Transverse colon (tissue), 4 donors: ENCODE data around the gene ZBTB4.

Source experiments
- CTCF ChIP-seq, 5 experiments: fragments of 200-600 bp in 3 of 5; fragments of 450-650 bp in 2 of 5; sonication (generic) in 3 of 5; IDR thresholded peaks; 1 replicate in 2 of 5; 2 replicates in 3 of 5; pipeline ENCODE4 v1.5.1; 2016 to 2017; ENCODE audit warnings: antibody characterized with exemption in 5 of 5, inconsistent platforms in 3 of 5, mild to moderate bottlenecking in 2 of 5, moderate library complexity in 1 of 5
- POLR2AphosphoS5 ChIP-seq, 3 donors: sonication (generic); formaldehyde crosslinking; IDR thresholded peaks; one replicate each; pipeline ENCODE4 v1.6.1; 2016; ENCODE audit warnings: antibody characterized with exemption in 3 of 3

- TF ChIP-seq CTCF (IDR thresholded peaks at IDR 0.05), result no peak
- TF ChIP-seq POLR2AphosphoS5 (IDR thresholded peaks at IDR 0.05), result no peak
Measured at GRCh38 chr17:7503521-7503920, 24.1 kb upstream of the ZBTB4 start.
